ENCODE results near the gene PSMG4.

Gene PSMG4

DNA sequence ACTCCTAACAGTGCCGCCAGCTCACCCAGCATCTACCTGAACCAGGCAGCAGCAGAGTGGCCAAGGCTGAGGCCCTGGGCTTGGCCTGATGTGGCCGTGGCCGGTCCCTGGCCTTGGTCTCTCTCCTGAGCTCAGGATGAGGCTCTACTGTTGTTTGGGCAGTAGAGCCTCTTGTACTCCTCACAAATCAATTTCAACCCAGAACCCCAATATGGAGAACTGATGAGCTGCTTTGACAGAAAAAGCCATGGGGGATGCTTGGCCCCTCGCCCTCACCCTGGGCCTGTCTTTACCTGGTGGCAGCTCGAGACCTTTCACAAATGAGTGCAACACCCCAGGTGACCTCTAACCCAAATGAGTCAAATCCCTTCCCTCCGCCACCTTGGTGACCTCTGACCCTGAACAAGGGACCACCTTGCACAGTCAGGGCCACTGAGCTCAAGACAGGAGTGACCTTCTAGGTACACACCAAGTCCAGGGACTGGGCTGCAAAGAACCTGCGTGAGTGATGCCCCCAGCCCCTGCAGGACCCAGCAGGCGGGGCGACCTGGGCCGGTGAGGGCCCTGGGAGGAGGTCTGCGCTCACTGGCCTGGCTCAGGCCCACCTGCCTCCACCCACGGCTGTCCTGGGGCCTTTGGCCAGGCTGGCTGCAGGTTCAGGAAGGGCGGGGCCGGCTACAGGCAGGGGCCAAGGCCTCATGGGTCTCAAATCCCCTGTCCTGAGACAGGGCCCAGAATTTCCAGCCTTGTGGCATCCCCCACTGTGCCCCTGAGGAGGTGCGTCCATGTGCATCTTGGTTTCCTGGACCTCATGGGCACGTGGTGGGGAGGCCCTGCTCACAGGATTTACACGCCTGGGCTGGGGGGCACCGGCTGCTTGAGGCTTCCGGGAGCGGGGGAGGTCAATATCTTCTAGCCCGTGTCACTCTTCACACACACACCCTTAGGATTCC, 30.2 kb downstream of the PSMG4 start:
- no peak for DNase-seq

- no peak for DNase-seq
Observed at GRCh38 chr6:3289664-3290055, 30.9 kb downstream of the PSMG4 start.

GRCh38 chr6:3290149-3290930, 31.6 kb downstream of the PSMG4 start:
- DNase-seq = no peak

DNA sequence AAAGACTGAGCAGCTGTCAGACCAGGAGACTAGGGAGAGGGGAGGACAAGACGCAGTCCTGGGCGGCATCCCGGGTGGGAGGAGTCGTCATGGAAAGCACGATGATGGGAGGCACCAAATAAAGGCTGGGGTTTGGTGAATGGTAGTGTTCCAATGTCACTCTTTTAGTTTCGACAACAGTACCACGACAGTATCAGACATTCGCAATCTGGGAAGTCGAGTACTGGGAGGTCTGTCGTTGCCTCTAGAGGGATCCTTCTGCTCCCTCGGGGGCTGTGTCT, 32.1 kb downstream of the PSMG4 start:
- DNase-seq = no peak

DNA sequence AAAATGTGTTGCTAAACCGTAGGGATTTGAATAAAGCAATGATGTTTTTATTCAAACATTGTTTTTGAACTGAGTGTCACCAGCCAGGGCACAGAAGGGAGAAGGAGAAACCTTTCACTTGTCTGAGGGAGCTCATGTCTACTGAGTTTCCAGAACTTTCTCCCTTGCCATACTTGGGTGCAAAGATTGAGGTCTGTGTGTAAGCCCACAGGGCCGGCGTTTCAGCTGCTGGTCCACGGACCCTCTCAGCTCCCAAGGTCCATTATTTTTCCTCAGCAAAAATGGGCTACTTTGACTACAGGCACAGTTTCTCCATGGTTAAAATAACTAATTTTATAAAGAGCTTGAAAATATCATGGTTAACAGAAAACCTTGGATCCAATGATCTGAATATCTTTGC, 32.6 kb downstream of the PSMG4 start:
- DNase-seq = no peak

DNA sequence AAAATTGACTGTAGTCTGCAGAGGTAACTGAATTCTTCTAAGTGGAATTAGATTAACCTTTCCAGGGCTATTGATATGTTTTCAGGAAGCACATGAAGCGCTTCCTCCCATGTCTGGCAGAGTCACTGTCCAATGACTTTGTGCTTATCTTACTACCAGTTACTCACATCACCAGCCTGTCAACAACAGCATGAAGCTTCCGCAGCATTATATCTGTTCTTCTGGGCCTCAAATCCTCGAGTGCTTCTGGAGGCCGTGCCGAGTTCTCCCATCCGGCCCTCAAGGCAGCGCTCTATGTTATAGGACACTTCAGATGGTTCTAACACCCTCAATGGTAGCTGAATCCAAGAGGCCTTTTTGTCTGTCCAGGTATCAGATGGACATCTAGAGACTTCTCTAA, 33.2 kb downstream of the PSMG4 start:
- no peak for DNase-seq

- DNase-seq = no peak
Observed at GRCh38 chr6:3292431-3293197, 33.9 kb downstream of the PSMG4 start.

DNA sequence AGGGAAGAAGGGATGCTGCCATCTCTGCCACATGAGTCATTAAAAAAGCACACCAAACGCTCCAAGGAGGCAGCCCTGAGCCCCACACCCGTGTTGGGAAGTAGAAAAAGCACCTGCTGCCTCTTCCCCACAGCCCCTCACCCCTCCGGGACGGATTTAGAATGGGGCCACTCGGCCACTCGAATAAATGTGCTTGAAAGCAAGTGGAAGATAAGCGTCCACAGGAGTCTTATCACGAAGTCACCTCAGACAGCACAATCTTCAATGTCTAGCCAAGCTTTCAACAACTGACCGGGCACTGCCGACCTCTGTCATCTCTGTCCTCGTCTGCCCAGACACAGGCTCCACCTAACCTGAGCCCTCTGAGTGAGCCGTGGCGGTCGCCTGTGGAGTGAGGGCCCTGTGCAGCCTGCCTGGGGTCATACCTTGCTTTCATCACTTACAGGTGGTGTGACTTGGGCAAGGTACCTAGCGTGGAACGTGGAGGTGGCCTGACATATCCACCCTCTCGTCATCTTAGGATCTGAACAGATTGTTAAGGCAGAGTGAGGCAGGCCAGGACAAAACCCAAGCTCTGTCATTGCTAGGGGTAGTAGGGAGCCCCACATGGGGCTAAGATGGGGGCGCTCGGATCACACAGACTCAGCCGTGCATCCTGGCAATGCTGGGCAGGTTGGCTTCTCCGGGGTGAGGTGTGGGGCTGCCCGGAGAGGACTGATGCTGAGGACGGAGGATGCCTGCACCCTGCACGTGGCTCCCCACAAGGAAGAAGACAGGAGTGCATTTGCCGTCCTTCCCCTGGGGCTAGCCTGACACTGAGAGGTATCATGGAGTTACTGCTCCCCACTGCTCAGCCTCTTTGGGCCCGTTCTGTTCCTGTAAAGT, 34.8 kb downstream of the PSMG4 start:
- no peak for DNase-seq

DNA sequence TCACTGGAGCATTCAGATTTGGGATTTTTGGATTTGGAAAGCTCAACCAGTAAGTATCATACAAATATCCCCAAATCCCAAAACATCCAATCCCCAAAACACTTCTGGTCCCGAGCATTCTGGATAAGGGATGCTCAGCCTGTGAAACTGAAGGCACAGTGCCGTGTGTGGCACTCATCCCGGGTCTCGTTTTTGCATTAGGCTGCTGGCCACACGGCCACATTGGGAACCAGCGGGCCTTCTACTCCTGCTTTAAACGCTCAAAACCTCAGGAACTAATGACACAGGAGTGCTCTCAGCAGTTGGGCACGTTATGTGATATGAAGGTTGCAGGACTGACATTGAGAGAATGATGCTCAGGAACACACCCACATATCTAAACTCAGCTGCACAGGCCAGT, 35.6 kb downstream of the PSMG4 start:
- DNase-seq = no peak

GRCh38 chr6:3294921-3295871, 36.4 kb downstream of the PSMG4 start:
- peak in 29 of 58 donors; percentile 20 to 74 (median 41) for DNase-seq

GRCh38 chr6:3296078-3296477, 37.3 kb downstream of the PSMG4 start:
- DNase-seq = no peak

- DNase-seq = no peak
Observed at GRCh38 chr6:3296537-3296936, 37.8 kb downstream of the PSMG4 start.

DNA sequence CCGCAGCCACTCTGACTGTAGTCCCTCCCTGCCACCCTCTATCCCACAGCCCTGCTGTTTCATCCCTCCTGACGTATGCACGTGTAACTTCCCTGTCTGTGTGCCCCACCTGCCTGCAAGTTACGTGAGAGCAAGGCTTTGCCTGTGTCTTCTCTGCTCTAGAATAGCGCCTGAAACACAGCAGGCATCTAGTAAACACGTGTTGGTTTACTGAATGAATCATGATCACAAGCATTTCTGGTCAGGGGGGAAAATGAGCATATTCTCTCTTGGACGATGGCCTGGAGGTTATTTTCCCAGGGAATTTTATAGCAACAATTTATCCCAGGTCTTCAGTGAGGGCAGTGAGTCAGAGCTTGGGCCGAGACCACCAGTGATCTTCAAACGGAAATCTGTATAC, 38.3 kb downstream of the PSMG4 start:
- no peak for DNase-seq

GRCh38 chr6:3297909-3298308, 39.2 kb downstream of the PSMG4 start:
- DNase-seq = no peak

DNA sequence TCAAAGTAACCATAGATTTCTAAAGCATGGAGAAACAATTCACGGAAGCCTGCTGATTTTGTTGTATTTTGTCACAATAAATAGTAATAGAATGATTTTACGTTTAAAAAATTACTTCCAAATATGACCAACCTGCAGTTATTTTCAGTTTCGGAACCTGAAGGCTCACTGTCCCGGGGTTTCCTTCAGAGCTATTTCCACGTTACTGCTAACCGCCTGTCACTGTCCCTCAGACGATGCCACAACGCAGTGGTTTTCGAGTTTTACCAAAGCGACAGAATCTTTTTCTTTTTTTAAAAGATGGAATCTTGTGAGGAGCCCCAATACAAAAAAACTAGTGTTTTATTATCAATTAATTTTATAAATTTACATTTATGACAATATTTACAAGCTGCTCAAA, 40.5 kb downstream of the PSMG4 start:
- no peak for DNase-seq

GRCh38 chr6:3301506-3301905, 42.8 kb downstream of the PSMG4 start:
- DNase-seq = no peak

DNA sequence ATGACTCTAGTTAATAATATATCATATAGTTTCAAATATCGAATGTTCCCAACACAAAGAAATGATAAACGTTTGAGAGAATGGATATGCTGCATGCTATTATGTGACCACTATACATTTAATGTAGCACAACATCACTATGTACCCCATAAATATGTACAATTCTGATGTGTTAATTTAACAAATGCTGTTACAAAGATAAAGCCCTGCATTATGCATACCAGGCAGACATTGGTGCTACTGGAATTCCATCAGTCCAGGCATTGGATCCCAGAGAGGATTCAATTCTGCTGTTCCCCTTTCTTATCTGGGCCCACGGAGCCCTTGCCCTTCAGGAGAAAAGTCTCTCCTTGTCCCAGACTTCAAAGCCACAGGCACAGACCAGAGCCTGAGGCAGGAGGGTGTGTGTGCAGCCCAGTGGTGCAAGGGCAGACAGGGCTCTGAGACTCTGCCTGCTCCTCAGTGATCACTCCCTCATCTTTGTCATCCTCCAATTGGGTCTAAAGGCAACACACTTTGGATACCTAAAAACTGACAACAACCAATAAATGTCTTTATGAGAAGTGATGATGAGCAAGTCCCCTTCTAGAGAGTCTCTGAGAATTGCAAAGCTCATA, 45.2 kb downstream of the PSMG4 start:
- DNase-seq = no peak

DNA sequence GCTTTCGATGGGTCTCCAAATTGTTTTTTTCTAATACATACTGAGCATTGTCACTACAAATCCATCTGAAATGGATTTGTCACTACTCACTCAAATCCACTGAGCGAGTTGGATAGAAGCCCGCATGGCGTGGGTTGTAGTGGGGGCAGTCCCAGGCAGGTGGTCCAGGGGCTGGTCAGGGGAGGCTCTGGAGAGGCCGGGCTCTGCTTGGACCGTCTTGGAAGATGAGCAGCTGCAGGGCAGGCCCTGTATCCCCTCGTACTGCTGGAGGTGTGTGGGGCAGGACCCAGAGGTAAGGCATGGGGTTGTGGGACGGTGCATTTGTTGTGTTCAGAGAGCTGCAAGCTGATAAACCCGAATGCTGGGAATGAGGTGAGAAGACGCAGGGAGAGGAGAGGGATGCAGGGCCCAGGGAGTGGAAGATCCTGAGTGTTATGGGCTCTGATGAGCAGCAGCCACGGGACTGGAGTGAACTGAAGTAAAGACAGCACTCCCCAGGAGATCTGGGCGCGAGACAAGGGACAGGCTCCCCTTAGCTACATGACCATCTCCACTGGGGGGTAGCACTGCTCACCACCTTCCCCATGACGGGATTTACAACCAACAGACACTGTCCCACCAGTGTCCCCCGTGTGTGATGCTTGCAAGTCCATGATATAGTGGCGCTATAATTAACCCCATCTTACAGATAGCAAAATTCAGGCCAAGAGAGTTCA, 45.9 kb downstream of the PSMG4 start:
- no peak for DNase-seq

DNA sequence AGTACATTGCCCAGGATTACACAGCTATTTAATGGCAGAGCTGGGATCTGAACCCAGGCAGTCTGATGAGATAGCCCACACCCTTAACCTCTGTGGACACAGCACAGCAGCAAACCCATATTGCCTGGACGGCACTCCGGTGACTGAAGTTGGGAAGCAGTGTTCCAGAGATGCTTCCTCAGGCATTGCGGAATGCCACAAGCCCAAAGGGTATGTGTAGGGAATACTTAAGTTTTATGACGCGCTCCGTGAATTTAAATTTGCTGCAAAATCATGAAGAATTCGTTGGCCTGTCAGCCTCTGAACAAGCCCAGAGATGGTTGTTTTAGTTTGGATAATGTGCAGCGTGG, 46.4 kb downstream of the PSMG4 start:
- no peak for DNase-seq
